Suprapubic skin (tissue), 4 donors: ENCODE data around the gene GLIS2. TPM values are rescaled to one million over a fixed set of nuclear protein-coding genes. Genes with fewer than 3 reads are reported as not detected.
A peak's percentile ranks its signal among the peaks of the same experiment; 100 is the strongest.

Source experiments
- DNase-seq, 2 donors: peaks; one replicate each; pipeline ENCODE4 v3.0.0-alpha.2; 2019; ENCODE audit warnings: low spot score in 2 of 2
- H3K27ac ChIP-seq: fragments of 200-600 bp; sonication (generic); one replicate; pipeline ENCODE4 v1.5.1; 2019
- H3K27me3 ChIP-seq: fragments of 200-600 bp; sonication (generic); one replicate; pipeline ENCODE4 v1.5.1; 2019
- H3K36me3 ChIP-seq: fragments of 200-600 bp; sonication (generic); one replicate; pipeline ENCODE4 v1.5.1; 2019
- H3K4me1 ChIP-seq: fragments of 200-600 bp; sonication (generic); one replicate; pipeline ENCODE4 v1.5.1; 2019
- H3K4me3 ChIP-seq: fragments of 200-600 bp; sonication (generic); one replicate; pipeline ENCODE4 v1.5.1; 2019; ENCODE audit warnings: mild to moderate bottlenecking
- H3K9me3 ChIP-seq: fragments of 200-600 bp; sonication (generic); one replicate; pipeline ENCODE4 v1.5.1; 2019
- EP300 ChIP-seq: sonication (generic); formaldehyde crosslinking; IDR thresholded peaks from one replicate; pipeline ENCODE4 v1.6.1; 2017; ENCODE audit warnings: antibody characterized with exemption
- POLR2A ChIP-seq, 2 donors: fragments of 450-650 bp; IDR thresholded peaks; one replicate each; pipeline ENCODE4 v1.6.1; 2017; ENCODE audit warnings: antibody characterized with exemption in 2 of 2, mild to moderate bottlenecking in 2 of 2, moderate library complexity in 2 of 2
- POLR2AphosphoS5 ChIP-seq, 3 donors: sonication (generic); formaldehyde crosslinking; IDR thresholded peaks; one replicate each; pipeline ENCODE4 v1.6.1; 2017; ENCODE audit warnings: antibody characterized with exemption in 3 of 3
- WGBS: methylation state at CpG from one replicate; pipeline ENCODE4 v1.1.5; 2018; 5-methylcytosine and 5-hydroxymethylcytosine counted together
- total RNA-seq, 4 donors: library from RNA; depleted of rRNA; stranded (reverse); fragments of >200 nt; gene quantifications; one replicate each; pipeline ENCODE4 v1.1.0, GENCODE V29; 2016
- TF ChIP-seq, protein P1 (sequence below), 2 donors: fragments of 200-600 bp in 1 of 2; fragments of 450-650 bp in 1 of 2; sonication (generic) in 1 of 2; IDR thresholded peaks; one replicate each; pipeline ENCODE4 v1.5.1; 2016 to 2019; ENCODE audit warnings: antibody characterized with exemption in 2 of 2, mild to moderate bottlenecking in 1 of 2, moderate library complexity in 1 of 2

Gene GLIS2
- total RNA-seq, 4 donors from 2014 or later: 1.1 to 3.1 (median 2.3) TPM

GRCh38 chr16:4365014-4365406 lies 49.1 kb downstream of the GLIS2 start:
- no peaks in the 10 kb centered on the region for H3K9me3 ChIP-seq
- no peaks in the 10 kb centered on the region for H3K27me3 ChIP-seq
- no peak for TF ChIP-seq EP300
- no peak for TF ChIP-seq POLR2AphosphoS5 (IDR thresholded peaks at IDR 0.05)
- TF ChIP-seq, protein P1, sequence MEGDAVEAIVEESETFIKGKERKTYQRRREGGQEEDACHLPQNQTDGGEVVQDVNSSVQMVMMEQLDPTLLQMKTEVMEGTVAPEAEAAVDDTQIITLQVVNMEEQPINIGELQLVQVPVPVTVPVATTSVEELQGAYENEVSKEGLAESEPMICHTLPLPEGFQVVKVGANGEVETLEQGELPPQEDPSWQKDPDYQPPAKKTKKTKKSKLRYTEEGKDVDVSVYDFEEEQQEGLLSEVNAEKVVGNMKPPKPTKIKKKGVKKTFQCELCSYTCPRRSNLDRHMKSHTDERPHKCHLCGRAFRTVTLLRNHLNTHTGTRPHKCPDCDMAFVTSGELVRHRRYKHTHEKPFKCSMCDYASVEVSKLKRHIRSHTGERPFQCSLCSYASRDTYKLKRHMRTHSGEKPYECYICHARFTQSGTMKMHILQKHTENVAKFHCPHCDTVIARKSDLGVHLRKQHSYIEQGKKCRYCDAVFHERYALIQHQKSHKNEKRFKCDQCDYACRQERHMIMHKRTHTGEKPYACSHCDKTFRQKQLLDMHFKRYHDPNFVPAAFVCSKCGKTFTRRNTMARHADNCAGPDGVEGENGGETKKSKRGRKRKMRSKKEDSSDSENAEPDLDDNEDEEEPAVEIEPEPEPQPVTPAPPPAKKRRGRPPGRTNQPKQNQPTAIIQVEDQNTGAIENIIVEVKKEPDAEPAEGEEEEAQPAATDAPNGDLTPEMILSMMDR (IDR thresholded peaks at IDR 0.05): no peak
- no peak for TF ChIP-seq POLR2A (IDR thresholded peaks at IDR 0.05)
- 96% methylated on average over 4 of the region's 10 CpGs for WGBS
- H3K4me3 ChIP-seq: no peak overlapping the region
- DNase-seq: no peak
- peaks cover 49% of the 10 kb centered on the region for H3K36me3 ChIP-seq
- no peak overlapping the region for H3K27ac ChIP-seq
- peaks cover 25% of the 10 kb centered on the region for H3K4me1 ChIP-seq

GRCh38 chr16:4365615-4366014 lies 49.7 kb downstream of the GLIS2 start:
- peaks cover 31% of the 10 kb centered on the region for H3K4me1 ChIP-seq
- TF ChIP-seq, protein P1 (IDR thresholded peaks at IDR 0.05): no peak
- no peak for TF ChIP-seq EP300
- TF ChIP-seq POLR2A (IDR thresholded peaks at IDR 0.05): no peak
- no peak for TF ChIP-seq POLR2AphosphoS5 (IDR thresholded peaks at IDR 0.05)
- H3K27me3 ChIP-seq: no peaks in the 10 kb centered on the region
- no peak overlapping the region for H3K27ac ChIP-seq
- H3K4me3 ChIP-seq: no peak overlapping the region
- H3K36me3 ChIP-seq: peaks cover 44% of the 10 kb centered on the region
- DNase-seq: no peak
- H3K9me3 ChIP-seq: no peaks in the 10 kb centered on the region
- WGBS: 91% methylated on average over 9 of the region's 12 CpGs

GRCh38 chr16:4366016-4366415 lies 50.1 kb downstream of the GLIS2 start:
- DNase-seq: no peak
- Histone ChIP-seq H3K27ac (no peak overlapping the region), H3K36me3 (peaks cover 42% of the 10 kb centered on the region), H3K4me3 (no peak overlapping the region), H3K27me3 (no peaks in the 10 kb centered on the region), H3K4me1 (peaks cover 34% of the 10 kb centered on the region), H3K9me3 (no peaks in the 10 kb centered on the region)
- WGBS: 94% methylated on average over 13 of the region's 13 CpGs
- TF ChIP-seq, protein P1 (IDR thresholded peaks at IDR 0.05): no peak
- TF ChIP-seq POLR2A (IDR thresholded peaks at IDR 0.05) (no peak), POLR2AphosphoS5 (IDR thresholded peaks at IDR 0.05) (no peak), EP300 (no peak)

DNA sequence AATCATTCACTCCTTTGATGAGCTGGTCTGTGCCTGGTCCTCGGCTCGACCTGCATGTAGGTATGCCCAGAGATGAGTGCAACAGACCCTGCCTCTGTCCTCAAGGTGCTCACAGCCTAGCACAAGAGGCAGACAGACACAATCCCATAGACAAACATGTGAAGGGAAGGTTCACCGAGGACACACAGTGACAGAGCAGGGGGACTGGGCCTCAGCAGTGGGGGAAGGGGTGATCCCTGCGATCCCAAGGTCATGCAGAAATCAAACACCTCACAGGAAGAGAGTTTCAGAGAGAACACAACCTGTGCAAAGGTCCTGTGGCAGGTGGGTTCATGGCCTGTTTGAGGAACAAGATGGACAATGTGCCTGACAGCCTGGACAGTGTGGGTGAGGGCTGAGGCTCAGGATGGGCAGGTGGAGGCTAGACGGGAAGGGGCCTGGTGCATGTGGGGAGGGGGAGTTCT lies 51.6 kb downstream of the GLIS2 start:
- Histone ChIP-seq H3K27ac (no peak overlapping the region), H3K36me3 (peaks cover 28% of the 10 kb centered on the region), H3K9me3 (no peaks in the 10 kb centered on the region), H3K4me3 (no peak overlapping the region), H3K4me1 (peaks cover 48% of the 10 kb centered on the region), H3K27me3 (no peaks in the 10 kb centered on the region)
- WGBS: 93% methylated on average over 5 of the region's 5 CpGs
- no peak for TF ChIP-seq POLR2AphosphoS5 (IDR thresholded peaks at IDR 0.05)
- TF ChIP-seq POLR2A (IDR thresholded peaks at IDR 0.05): no peak
- TF ChIP-seq, protein P1 (IDR thresholded peaks at IDR 0.05): no peak
- no peak for TF ChIP-seq EP300
- DNase-seq: no peak

- TF ChIP-seq POLR2AphosphoS5 (IDR thresholded peaks at IDR 0.05) (no peak), POLR2A (IDR thresholded peaks at IDR 0.05) (no peak), EP300 (no peak)
- TF ChIP-seq, protein P1 (IDR thresholded peaks at IDR 0.05): no peak
- H3K9me3 ChIP-seq: no peaks in the 10 kb centered on the region
- DNase-seq: no peak
- peaks cover 13% of the 10 kb centered on the region for H3K36me3 ChIP-seq
- peak overlapping the region; percentile 30 for H3K27ac ChIP-seq
- WGBS: 36% methylated on average over 3 of the region's 13 CpGs
- no peak overlapping the region for H3K4me3 ChIP-seq
- H3K4me1 ChIP-seq: peaks cover 62% of the 10 kb centered on the region
- no peaks in the 10 kb centered on the region for H3K27me3 ChIP-seq
These were observed 53.3 kb downstream of the GLIS2 start for GRCh38 chr16:4369007-4369733.
